Retinal pigment epithelial cell (primary cell): ENCODE measurements around the gene DIP2B.

Experiments used
- DNase-seq: peaks from one replicate; pipeline ENCODE4 v3.0.0-alpha.2; 2010; ENCODE audit warnings: low read depth
- H3K4me3 ChIP-seq: 2 replicates; pipeline ENCODE4 v1.5.1; 2011; ENCODE audit warnings: mild to moderate bottlenecking, low read length, control low read depth, moderate library complexity
- TF ChIP-seq, protein P1 (sequence below): conservative IDR thresholded peaks from 2 replicates; pipeline ENCODE4 v1.5.1; 2011; ENCODE audit warnings: low read depth, low read length, control low read depth, inconsistent platforms

The DIP2B gene

DNA sequence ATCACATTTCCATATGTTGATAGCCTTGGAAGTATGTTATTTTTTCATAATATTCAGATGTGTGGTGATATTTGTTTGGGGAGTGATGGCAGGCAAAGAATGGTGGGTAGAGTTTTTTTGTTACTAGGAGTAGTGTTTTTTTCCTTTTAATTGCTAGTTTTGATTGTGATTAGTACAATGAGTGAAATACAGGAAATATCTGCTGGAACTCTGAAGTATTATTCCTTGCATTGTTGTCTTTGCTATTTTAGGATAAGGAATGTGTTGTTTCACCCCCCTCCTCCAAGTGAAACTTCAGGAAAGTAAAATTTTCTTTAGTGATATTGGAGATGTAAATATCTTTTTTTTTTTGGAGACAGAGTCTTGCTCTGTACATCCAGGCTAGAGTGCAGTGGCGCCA lies 105.4 kb downstream of the DIP2B start:
- TF ChIP-seq, protein P1, sequence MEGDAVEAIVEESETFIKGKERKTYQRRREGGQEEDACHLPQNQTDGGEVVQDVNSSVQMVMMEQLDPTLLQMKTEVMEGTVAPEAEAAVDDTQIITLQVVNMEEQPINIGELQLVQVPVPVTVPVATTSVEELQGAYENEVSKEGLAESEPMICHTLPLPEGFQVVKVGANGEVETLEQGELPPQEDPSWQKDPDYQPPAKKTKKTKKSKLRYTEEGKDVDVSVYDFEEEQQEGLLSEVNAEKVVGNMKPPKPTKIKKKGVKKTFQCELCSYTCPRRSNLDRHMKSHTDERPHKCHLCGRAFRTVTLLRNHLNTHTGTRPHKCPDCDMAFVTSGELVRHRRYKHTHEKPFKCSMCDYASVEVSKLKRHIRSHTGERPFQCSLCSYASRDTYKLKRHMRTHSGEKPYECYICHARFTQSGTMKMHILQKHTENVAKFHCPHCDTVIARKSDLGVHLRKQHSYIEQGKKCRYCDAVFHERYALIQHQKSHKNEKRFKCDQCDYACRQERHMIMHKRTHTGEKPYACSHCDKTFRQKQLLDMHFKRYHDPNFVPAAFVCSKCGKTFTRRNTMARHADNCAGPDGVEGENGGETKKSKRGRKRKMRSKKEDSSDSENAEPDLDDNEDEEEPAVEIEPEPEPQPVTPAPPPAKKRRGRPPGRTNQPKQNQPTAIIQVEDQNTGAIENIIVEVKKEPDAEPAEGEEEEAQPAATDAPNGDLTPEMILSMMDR: no peak

GRCh38 chr12:50611021-50611744 lies 106.4 kb downstream of the DIP2B start:
- TF ChIP-seq, protein P1: no peak
- no peak overlapping the region for H3K4me3 ChIP-seq
- no peak for DNase-seq

More for the DNA sequence above, 105.4 kb downstream of the DIP2B start:
- no peak overlapping the region for H3K4me3 ChIP-seq
- no peak for DNase-seq

GRCh38 chr12:50612882-50613281 lies 108.1 kb downstream of the DIP2B start:
- TF ChIP-seq, protein P1: no peak
- no peak for DNase-seq
- no peak overlapping the region for H3K4me3 ChIP-seq

DNA sequence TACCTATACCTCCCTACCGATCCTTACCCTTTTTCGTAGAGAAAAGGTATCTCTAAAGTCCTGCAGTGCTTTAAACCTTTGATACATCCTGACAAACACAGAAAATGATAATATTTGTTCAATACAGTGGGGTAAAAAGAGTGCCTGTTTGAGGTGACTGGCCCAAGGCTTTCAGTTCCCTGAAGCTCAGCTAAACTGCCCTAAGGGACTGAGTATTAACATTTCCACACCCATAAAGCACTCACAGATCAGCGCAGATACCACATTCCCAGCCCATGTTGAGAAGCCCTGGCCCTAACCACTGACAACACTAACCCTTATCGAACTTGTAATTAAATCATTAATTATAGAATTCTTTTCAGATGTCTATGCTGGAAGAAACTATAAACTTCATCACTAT lies 108.7 kb downstream of the DIP2B start:
- TF ChIP-seq, protein P1: no peak
- H3K4me3 ChIP-seq: no peak overlapping the region
- DNase-seq: no peak

GRCh38 chr12:50614167-50614759 lies 109.5 kb downstream of the DIP2B start:
- TF ChIP-seq, protein P1: no peak
- H3K4me3 ChIP-seq: no peak overlapping the region
- DNase-seq: no peak

- TF ChIP-seq, protein P1: no peak
- DNase-seq: no peak
- H3K4me3 ChIP-seq: no peak overlapping the region
These were observed 110.5 kb downstream of the DIP2B start for GRCh38 chr12:50615145-50615906.
